Kidney (tissue), 14 donors: ENCODE results near the gene CMTM8. TPM values are rescaled to one million over a fixed set of nuclear protein-coding genes. Genes with fewer than 3 reads are reported as not detected.

ENCODE experiments used
- DNase-seq, 5 donors: peaks; one replicate each; pipeline ENCODE4 v3.0.0-alpha.2; 2013 to 2020
- FAIRE-seq: peaks from 2 replicates; lab custom pipeline; 2012; peaks lifted over from hg19 to GRCh38; lab: Jason Lieb, UNC
- H3K27ac ChIP-seq, 2 donors: one replicate each; pipeline ENCODE4 v1.7.0; 2013; ENCODE audit warnings: low read depth in 2 of 2, low read length in 2 of 2, inconsistent platforms in 1 of 2
- H3K27me3 ChIP-seq: one replicate; pipeline ENCODE4 v1.7.1; 2013; ENCODE audit warnings: low read length, inconsistent platforms; ENCODE audit not compliant: control insufficient read depth, insufficient read depth
- H3K36me3 ChIP-seq, 3 donors: one replicate each; pipeline versions ENCODE4 v1.7.0 to v1.7.1; 2013; ENCODE audit warnings: low read length in 3 of 3, control low read depth in 1 of 3, inconsistent platforms in 1 of 3; ENCODE audit not compliant: insufficient read depth in 3 of 3, control insufficient read depth in 2 of 3
- H3K4me1 ChIP-seq, 3 donors: one replicate each; pipeline versions ENCODE4 v1.7.0 to v1.7.1; 2013; ENCODE audit warnings: low read length in 3 of 3, inconsistent platforms in 1 of 3, low read depth in 1 of 3; ENCODE audit not compliant: control insufficient read depth in 2 of 3, insufficient read depth in 2 of 3
- H3K4me3 ChIP-seq, 3 donors: one replicate each; pipeline versions ENCODE4 v1.7.0 to v1.8.1; 2013; ENCODE audit warnings: low read length in 3 of 3, control low read depth in 1 of 3, inconsistent platforms in 1 of 3
- H3K9ac ChIP-seq, 3 donors: one replicate each; pipeline versions ENCODE4 v1.7.0 to v1.7.1; 2013; ENCODE audit warnings: low read length in 3 of 3, control low read depth in 1 of 3, inconsistent platforms in 1 of 3
- H3K9me3 ChIP-seq, 3 donors: one replicate each; pipeline versions ENCODE4 v1.7.0 to v1.7.1; 2013; ENCODE audit warnings: low read length in 3 of 3, control low read depth in 1 of 3, inconsistent platforms in 1 of 3; ENCODE audit not compliant: control insufficient read depth in 2 of 3, insufficient read depth in 1 of 3
- CTCF ChIP-seq: IDR thresholded peaks from 3 replicates; pipeline ENCODE4 v1.5.1; 2012; ENCODE audit warnings: mild to moderate bottlenecking, moderate library complexity, borderline replicate concordance; ENCODE audit not compliant: insufficient read depth; ENCODE audit errors: extremely low read depth
- intact Hi-C: fragments of 100-400 bp; cut with DNase I; formaldehyde crosslinking; loops from one replicate; pipeline ENCODE4 v1.11.1; 2022
- polyA plus RNA-seq: library from polyadenylated mRNA; stranded (reverse); fragments of 350-450 nt; fragmentation: Illumina TruSeq; extraction: RNeasy Lipid Tissue Mini Kit (QIAGEN cat#74804); gene quantifications from one replicate; pipeline ENCODE4 v1.2.3, GENCODE V29; 2014; ENCODE audit warnings: low read depth, low replicate concordance; ENCODE audit not compliant: insufficient read depth
- total RNA-seq: library from RNA; stranded (reverse); fragmentation: NEBNext Ultra II Directional; extraction: Animal tissue kit (Norgen Biotek cat#: 25700); gene quantifications from one replicate; pipeline ENCODE4 v1.2.1, GENCODE V29; 2021
- donor health status: control.
- donor health status: control.
- donor health status: control.
- donor health status: control.
- donor health status: control.
- donor health status: DM: yes; HTN: yes; CAD: no.
- donor health status: Normal renal cell carcinoma (clear cell type).

Gene CMTM8
- total and polyA plus RNA-seq, 2 donors from 2014 or later, result 5.4 to 9.6 TPM

GRCh38 chr3:32202496-32202895 lies 36.0 kb upstream of the CMTM8 start:
- Histone ChIP-seq H3K27me3 (no peaks in the 10 kb centered on the region), H3K9ac (no peak overlapping the region), H3K36me3 (no peaks in the 10 kb centered on the region), H3K4me1 (peaks cover 0 to 6% (median 0%) of the 10 kb centered on the region in 3 donors), H3K4me3 (no peak overlapping the region), H3K27ac (no peak overlapping the region), H3K9me3 (no peaks in the 10 kb centered on the region)
- no peak for TF ChIP-seq CTCF
- FAIRE-seq (no peak), DNase-seq (no peak)
- intact Hi-C loops, result no loop called here

GRCh38 chr3:32203854-32204253 lies 34.6 kb upstream of the CMTM8 start:
- no peak for TF ChIP-seq CTCF
- H3K9me3 ChIP-seq, result no peaks in the 10 kb centered on the region
- DNase-seq (no peak), FAIRE-seq (no peak)
- peaks cover 0 to 6% (median 0%) of the 10 kb centered on the region in 3 donors for H3K4me1 ChIP-seq
- no peak overlapping the region for H3K27ac ChIP-seq
- intact Hi-C loops, result no loop called here
- no peaks in the 10 kb centered on the region for H3K36me3 ChIP-seq
- no peak overlapping the region for H3K9ac ChIP-seq
- H3K27me3 ChIP-seq, result no peaks in the 10 kb centered on the region
- H3K4me3 ChIP-seq, result no peak overlapping the region

- Histone ChIP-seq H3K27ac (no peak overlapping the region), H3K9ac (no peak overlapping the region), H3K9me3 (no peaks in the 10 kb centered on the region), H3K4me3 (no peak overlapping the region), H3K36me3 (no peaks in the 10 kb centered on the region), H3K27me3 (no peaks in the 10 kb centered on the region), H3K4me1 (no peaks in the 10 kb centered on the region)
- TF ChIP-seq CTCF, result no peak
- DNase-seq (no peak), FAIRE-seq (no peak)
- intact Hi-C loops, result no loop called here
These were observed 30.0 kb upstream of the CMTM8 start for GRCh38 chr3:32208447-32208846.

- intact Hi-C loops, result no loop called here
- no peak overlapping the region for H3K4me3 ChIP-seq
- no peak for TF ChIP-seq CTCF
These were observed 23.3 kb upstream of the CMTM8 start for GRCh38 chr3:32215185-32215584.

More at GRCh38 chr3:32215185-32215584, 23.3 kb upstream of the CMTM8 start:
- no peak for FAIRE-seq
- H3K4me1 ChIP-seq, result no peaks in the 10 kb centered on the region
- no peaks in the 10 kb centered on the region for H3K27me3 ChIP-seq
- no peak overlapping the region for H3K9ac ChIP-seq
- H3K27ac ChIP-seq, result no peak overlapping the region
- no peaks in the 10 kb centered on the region for H3K36me3 ChIP-seq
- H3K9me3 ChIP-seq, result peaks cover 0 to 6% (median 0%) of the 10 kb centered on the region in 3 donors
- DNase-seq, result no peak
